Left lung (tissue), 10 donors: ENCODE data around the gene DNAH9. TPM values are rescaled to one million over a fixed set of nuclear protein-coding genes. Genes with fewer than 3 reads are reported as not detected.

Source experiments
- ATAC-seq: fragments of 200-7000 bp; cut with Tn5 transposase; one replicate; pipeline ENCODE4 v1.9.1; 2020; ENCODE audit warnings: moderate library complexity
- DNase-seq, 4 donors: peaks; one replicate each; pipeline ENCODE4 v3.0.0-alpha.2; 2013 to 2020
- H3K27ac ChIP-seq, 2 donors: fragments of 200-600 bp; sonication (generic) in 1 of 2; one replicate each; pipeline versions ENCODE4 v1.5.0 to v1.8.0; 2020 to 2021
- H3K27me3 ChIP-seq, 2 donors: fragments of 200-600 bp; sonication (generic) in 1 of 2; one replicate each; pipeline versions ENCODE4 v1.5.0 to v1.8.0; 2020 to 2021
- H3K36me3 ChIP-seq, 2 donors: fragments of 200-600 bp; sonication (generic) in 1 of 2; one replicate each; pipeline versions ENCODE4 v1.5.0 to v1.8.0; 2020 to 2021
- H3K4me1 ChIP-seq, 2 donors: fragments of 200-600 bp; one replicate each; pipeline ENCODE4 v1.8.0; 2021
- H3K4me3 ChIP-seq, 2 donors: fragments of 200-600 bp; sonication (generic) in 1 of 2; one replicate each; pipeline versions ENCODE4 v1.5.0 to v1.8.0; 2020 to 2021; ENCODE audit warnings: mild to moderate bottlenecking in 1 of 2
- H3K9me3 ChIP-seq, 2 donors: fragments of 200-600 bp; sonication (generic) in 1 of 2; one replicate each; pipeline versions ENCODE4 v1.5.0 to v1.8.0; 2020 to 2021
- CTCF ChIP-seq, 2 donors: fragments of 200-600 bp; sonication (generic) in 1 of 2; IDR thresholded peaks; one replicate each; pipeline versions ENCODE4 v1.5.0 to v1.8.0; 2021; ENCODE audit warnings: antibody characterized with exemption in 2 of 2
- intact Hi-C, 2 donors: fragments of 100-400 bp; cut with DNase I; formaldehyde crosslinking; loops; one replicate each; pipeline versions ENCODE4 v1.11.2 to v1.14.2; 2022
- polyA plus RNA-seq, 6 donors: library from polyadenylated mRNA; unstranded; fragments of 120-200 nt; gene quantifications; one replicate each; pipeline ENCODE4 v1.2.1, GENCODE V29; 2013; ENCODE audit not compliant: insufficient read length in 6 of 6
- total RNA-seq, 2 donors: library from RNA; stranded (reverse); fragmentation: NEBNext Ultra II Directional; extraction: Animal tissue kit (Norgen Biotek cat#: 25700); gene quantifications; one replicate each; pipeline ENCODE4 v1.2.1, GENCODE V29; 2021
- donor health status: DM: no; HTN: yes; CAD: no.
- donor health status: DM: no; HTN: no; CAD: no.

The DNAH9 gene
- total and polyA plus RNA-seq, 8 donors = 0.38 to 12.0 (median 7.5) TPM

GRCh38 chr17:11564589-11565380 lies 33.5 kb upstream of the DNAH9 start:
- no peak for TF ChIP-seq CTCF (IDR thresholded peaks at IDR 0.05)
- Histone ChIP-seq H3K4me1 (no peaks in the 10 kb centered on the region), H3K4me3 (no peak overlapping the region), H3K36me3 (no peaks in the 10 kb centered on the region), H3K9me3 (peaks cover 0 to 6% of the 10 kb centered on the region in 2 donors), H3K27me3 (no peaks in the 10 kb centered on the region), H3K27ac (no peak overlapping the region)
- ATAC-seq = no peak
- peak in 1 of 4 donors; percentile 7 for DNase-seq
- intact Hi-C loops = no loop called here

GRCh38 chr17:11565591-11565990 lies 32.7 kb upstream of the DNAH9 start:
- Histone ChIP-seq H3K4me1 (no peaks in the 10 kb centered on the region), H3K4me3 (no peak overlapping the region), H3K9me3 (peaks cover 0 to 6% of the 10 kb centered on the region in 2 donors), H3K36me3 (no peaks in the 10 kb centered on the region), H3K27ac (no peak overlapping the region), H3K27me3 (no peaks in the 10 kb centered on the region)
- ATAC-seq = no peak
- no peak for DNase-seq
- intact Hi-C loops = no loop called here
- no peak for TF ChIP-seq CTCF (IDR thresholded peaks at IDR 0.05)

GRCh38 chr17:11578998-11579397 lies 19.3 kb upstream of the DNAH9 start:
- H3K4me3 ChIP-seq = no peak overlapping the region
- no peak for TF ChIP-seq CTCF (IDR thresholded peaks at IDR 0.05)
- ATAC-seq (no peak), DNase-seq (no peak)
- H3K36me3 ChIP-seq = no peaks in the 10 kb centered on the region
- peaks cover 0 to 17% of the 10 kb centered on the region in 2 donors for H3K9me3 ChIP-seq
- H3K4me1 ChIP-seq = no peaks in the 10 kb centered on the region
- no peaks in the 10 kb centered on the region for H3K27me3 ChIP-seq
- no peak overlapping the region for H3K27ac ChIP-seq
- intact Hi-C loops = no loop called here

GRCh38 chr17:11580677-11581076 lies 17.6 kb upstream of the DNAH9 start:
- ATAC-seq (no peak), DNase-seq (no peak)
- Histone ChIP-seq H3K36me3 (no peaks in the 10 kb centered on the region), H3K9me3 (peaks cover 0 to 16% of the 10 kb centered on the region in 2 donors), H3K27ac (no peak overlapping the region), H3K4me3 (no peak overlapping the region), H3K4me1 (no peaks in the 10 kb centered on the region), H3K27me3 (no peaks in the 10 kb centered on the region)
- intact Hi-C loops = no loop called here
- TF ChIP-seq CTCF (IDR thresholded peaks at IDR 0.05) = no peak

GRCh38 chr17:11582217-11582616 lies 16.1 kb upstream of the DNAH9 start:
- no peaks in the 10 kb centered on the region for H3K4me1 ChIP-seq
- peaks cover 0 to 16% of the 10 kb centered on the region in 2 donors for H3K9me3 ChIP-seq
- TF ChIP-seq CTCF (IDR thresholded peaks at IDR 0.05) = no peak
- no peak overlapping the region for H3K4me3 ChIP-seq
- no peak overlapping the region for H3K27ac ChIP-seq
- ATAC-seq (no peak), DNase-seq (no peak)
- H3K27me3 ChIP-seq = no peaks in the 10 kb centered on the region
- intact Hi-C loops = no loop called here
- no peaks in the 10 kb centered on the region for H3K36me3 ChIP-seq
